Measurements from ENCODE around the gene ALKBH3. TPM values are rescaled to one million over a fixed set of nuclear protein-coding genes. Genes with fewer than 3 reads are reported as not detected.

ALKBH3 gene
- total RNA-seq: 28.3 TPM

DNA sequence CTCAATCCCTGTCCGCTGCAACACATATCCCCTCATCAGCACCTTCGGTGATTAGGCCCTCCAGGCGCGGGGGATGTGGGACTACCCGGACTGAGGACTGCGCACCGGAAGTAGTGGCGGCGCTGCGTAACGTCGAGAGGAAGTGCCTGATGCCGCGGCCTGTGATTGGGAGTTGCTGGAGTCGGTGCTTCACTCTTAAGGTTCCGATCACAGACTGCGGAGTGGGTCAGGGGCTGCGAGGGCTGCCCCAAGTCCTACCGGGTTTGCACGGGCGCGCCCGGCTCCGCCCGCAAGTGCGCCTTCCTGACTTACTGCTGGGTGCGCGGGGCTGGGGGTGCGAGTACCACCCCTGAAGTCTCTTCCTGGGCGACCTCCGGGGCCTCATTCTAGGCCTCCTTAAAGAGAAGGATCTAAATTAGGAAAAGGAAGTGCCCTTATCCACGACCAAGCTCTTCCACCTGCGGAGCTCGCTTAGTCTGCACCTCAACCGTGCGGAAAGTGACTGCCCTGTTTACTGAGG lies at the start of gene ALKBH3:
ALKBH3 (plus strand) TSS at position 192 of the 520 bp plus-strand sequence. CDS start 1,822 bp downstream, outside the sequence.
- DNase-seq (ENCODE audit: low read depth in 2 of 3, low spot score in 2 of 3): peak; percentile 77 to 95 (median 93)

DNA sequence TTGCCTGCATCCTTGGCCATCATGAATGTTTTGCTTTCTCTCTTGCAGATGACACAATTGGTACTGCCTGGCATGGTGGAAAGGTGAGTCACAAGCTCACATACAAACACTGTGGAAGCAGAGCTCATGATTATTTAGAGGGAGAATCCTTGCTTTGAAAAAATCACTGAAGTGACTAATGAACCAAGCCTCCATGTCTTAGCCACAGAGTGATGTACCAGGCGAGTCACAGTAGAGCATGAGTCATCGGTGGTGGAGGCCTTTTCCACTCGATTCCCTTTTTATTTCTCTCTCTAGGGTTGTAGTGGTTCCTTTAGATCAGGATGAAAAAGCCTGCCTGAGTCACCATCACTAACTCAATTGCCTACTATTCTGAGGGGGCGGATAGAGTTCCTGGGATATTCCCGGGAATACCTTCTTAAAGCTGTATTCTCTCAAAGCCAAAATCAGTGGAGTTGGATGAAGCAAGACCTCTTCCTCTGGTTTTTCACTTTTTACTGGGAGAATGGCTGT lies 49.6 kb upstream of the ALKBH3 start:
- peak in 2 of 3 donors; percentile 21 to 25 for DNase-seq (ENCODE audit: low read depth in 2 of 3, low spot score in 2 of 3)

DNA sequence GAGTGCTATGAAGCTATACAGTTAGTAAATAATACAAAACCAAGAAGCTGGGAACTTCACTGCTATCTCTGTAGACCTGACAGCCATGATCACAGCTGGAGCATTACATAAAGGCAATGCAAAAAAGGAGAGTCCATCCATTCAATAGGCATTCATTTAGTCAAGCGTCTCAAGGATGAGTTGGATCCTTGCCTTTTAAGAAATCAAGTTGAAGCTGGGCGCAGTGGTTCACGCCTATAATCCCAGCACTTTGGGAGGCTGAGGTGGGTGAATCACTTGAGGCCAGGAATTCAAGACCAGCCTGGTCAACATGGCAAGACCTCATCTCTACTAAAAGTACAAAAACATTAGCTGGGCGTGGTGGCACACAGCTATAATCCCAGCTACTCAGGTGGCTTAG lies 48.1 kb upstream of the ALKBH3 start:
- DNase-seq (ENCODE audit: low read depth in 2 of 3, low spot score in 2 of 3): no peak

DNA sequence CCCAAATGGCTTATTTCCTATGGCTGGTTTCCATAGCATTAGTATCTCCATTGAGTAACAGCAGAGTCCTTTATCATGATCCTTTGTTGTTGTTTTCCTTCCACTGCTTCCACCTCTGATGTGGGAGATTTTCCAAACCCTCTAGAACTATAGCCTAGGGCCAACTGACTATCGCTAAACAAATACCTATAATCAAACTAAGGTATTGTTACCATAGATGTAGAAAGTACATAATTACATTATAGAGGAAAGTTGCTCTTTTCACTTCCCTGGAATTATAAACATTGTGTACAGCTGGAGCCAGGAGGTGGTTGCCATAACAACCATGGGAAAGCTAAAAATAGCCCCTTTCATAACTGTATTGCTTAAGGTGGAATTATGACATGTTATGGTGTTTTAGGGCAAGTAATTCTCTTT lies 47.0 kb upstream of the ALKBH3 start:
- no peak for DNase-seq (ENCODE audit: low read depth in 2 of 3, low spot score in 2 of 3)

DNA sequence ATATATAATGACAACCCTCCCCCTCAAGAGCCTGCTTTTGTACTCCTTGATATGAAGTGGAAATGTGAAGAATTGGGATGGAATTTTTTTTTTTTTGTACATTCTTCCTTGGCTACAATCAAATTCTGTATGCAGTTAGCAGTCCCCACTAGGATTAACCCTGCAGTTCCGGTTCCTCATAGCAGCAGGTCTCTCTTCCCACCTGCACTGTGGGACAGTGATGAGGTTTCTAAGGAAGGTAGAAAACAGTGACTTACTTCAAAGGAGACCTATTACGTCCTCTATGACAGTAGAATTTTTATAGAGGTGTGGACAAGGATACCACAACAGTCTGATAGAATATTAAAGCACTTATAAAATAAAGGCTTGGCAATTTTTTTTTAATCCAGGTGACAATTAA lies 46.3 kb upstream of the ALKBH3 start:
- DNase-seq (ENCODE audit: low read depth in 2 of 3, low spot score in 2 of 3): no peak

DNA sequence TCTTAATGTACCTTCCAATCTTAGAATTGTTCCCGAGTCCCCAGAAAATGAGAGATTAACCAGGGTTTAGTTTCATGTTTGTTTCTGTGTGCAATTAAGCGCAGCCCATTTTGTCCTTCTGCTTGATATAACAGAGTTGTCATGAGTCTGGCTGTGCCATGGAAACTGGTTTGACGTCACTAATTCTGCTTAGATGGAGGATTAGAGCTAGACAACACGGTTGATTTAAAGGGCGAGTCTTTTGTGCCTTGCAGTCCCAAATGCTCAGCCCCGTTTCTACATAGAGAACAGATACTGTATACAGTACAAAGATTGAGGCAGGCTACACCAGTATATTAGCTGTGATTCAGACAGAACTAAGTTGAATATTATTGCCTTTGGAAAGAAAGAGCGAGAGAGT lies 45.5 kb upstream of the ALKBH3 start:
- DNase-seq (ENCODE audit: low read depth in 2 of 3, low spot score in 2 of 3): no peak

DNA sequence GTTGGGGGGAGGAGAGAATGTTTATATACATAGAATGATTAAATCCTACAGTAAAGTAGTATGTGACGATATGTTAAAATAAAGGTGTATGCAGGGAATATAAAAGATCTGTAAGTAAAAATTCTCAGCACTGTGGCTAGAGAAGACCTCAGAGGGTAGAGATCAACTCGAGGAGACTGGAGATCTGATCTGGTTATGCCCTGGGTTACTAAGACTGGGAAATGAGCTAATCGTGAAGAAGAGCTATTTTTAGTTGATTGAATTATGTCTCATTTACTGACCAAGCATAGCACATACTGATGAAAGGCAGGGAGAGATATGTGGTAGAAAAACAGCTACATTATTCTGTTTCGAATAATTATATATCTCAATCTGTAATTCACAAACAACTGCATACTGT lies 42.8 kb upstream of the ALKBH3 start:
- no peak for DNase-seq (ENCODE audit: low read depth in 2 of 3, low spot score in 2 of 3)

DNA sequence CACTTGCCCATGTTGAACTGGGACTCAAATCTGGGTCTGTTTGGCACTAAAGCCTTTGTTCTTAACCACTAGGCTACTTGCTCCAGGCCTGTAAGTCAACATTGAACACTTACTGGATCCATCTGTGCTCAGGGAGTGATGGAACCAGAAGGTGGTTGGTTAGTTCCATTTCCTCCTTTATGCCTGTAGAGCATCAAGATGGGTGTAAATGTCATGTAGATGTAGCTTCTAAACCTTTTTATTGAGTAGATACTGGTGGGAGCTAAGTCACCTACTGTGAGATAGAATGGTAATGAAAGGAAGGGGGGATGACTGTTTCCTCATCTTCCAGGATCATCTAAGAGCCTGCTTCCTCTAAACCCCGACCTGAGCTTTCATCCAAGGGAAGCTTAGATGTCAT lies 38.6 kb upstream of the ALKBH3 start:
- no peak for DNase-seq (ENCODE audit: low read depth in 2 of 3, low spot score in 2 of 3)

DNA sequence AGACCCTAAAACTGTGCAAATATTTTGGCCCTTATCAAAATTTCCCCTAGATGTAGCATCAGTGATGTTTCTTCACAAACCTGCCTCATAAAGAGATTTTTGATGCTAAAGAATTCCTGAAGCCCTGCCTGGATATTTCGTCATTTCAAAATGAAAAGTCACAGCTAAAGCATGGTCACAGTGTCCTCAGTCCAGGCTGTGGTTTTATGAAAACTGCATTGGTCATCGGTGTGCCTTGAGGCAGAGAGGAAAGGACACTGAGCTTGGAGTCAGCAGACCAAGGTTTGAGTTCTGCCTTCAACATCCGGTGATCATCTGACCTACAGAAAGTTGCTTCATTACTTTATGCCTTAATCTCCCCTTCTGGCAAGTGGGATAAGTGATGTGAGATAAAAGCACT lies 34.8 kb upstream of the ALKBH3 start:
- DNase-seq (ENCODE audit: low read depth in 2 of 3, low spot score in 2 of 3): no peak

DNA sequence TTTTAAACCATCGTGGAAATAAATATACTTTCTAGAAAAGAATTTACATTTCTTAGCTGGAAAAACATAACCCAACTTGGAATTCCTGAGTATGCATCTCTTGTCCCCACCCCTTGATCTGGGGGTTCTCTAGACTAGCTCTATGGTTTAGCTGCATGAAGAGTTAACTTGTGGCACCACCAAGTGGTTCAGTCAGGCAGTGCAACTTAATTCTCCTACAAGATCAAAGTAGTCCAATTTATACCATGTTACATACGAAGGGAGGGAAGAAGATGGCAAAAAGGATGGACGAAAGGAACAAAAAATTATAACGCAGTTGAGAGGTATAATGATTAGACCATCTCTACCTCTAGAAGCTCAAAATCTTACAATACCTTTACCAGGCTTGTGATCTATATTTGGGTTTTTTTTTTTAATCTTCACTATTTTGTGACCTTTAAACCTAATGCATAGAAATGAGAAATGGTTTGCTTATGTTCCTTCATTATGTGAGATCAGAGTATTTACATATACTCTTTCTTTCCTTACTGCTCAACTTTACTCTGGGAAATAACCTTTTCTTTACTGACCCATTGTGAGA lies 28.5 kb upstream of the ALKBH3 start:
- peak in 2 of 3 donors; percentile 48 to 79 for DNase-seq (ENCODE audit: low read depth in 2 of 3, low spot score in 2 of 3)

DNA sequence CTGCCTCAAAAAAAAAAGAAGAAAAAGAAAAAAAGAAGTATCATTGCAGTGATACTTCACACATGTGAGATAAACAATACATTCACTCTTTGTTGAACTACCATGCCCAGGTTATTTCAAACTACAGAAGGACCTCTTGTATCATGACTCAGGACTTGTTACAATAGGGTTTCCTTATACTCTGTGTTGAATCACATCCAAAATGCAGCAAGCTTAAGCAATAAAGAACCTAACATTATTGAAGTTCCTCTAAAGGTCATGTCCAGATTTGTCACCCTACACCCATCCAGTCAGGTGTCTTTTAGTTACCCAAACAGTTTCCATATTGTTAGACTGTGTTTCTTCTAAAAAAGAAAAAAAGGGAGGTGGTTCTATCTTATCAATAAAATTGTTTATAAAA lies 26.9 kb upstream of the ALKBH3 start:
- DNase-seq (ENCODE audit: low read depth in 2 of 3, low spot score in 2 of 3): no peak

DNA sequence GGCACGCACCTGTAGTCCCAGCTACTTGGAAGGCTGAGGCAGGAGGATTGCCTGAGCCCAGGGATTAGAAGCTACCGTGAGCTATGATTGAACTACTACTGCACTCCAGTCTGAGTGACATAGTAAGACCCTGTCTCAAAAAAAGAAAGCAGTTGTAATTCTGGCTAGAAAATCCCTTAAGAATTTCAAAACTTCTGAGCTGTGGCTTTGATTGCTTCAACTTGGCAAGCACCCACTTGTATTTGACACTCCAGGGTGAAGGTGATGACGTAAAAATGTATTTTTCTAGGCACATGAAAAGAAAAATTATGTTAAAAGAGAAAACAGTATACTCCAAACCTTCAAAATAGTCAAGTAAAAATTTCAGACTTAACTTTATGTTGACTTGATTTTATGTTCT lies 23.6 kb upstream of the ALKBH3 start:
- DNase-seq (ENCODE audit: low read depth in 2 of 3, low spot score in 2 of 3): no peak

DNA sequence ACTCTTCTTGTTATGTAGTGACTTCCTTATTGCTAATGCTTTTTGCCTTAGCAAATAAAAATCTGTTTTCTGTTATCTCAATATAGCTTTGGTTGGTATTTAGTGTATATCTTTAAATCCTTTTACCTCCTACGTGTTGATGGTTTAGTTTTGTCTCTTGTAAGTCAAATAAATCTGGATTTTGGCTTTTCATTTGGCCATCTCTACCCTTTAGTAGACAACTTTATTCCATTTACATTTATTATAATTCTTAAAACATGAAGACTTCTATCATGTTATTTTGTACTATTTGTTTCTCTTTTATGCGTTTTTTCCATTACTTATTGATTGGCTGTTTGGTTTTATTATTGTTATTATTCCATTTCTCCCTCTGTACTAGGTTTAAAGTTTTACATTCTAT lies 19.5 kb upstream of the ALKBH3 start:
- no peak for DNase-seq (ENCODE audit: low read depth in 2 of 3, low spot score in 2 of 3)

DNA sequence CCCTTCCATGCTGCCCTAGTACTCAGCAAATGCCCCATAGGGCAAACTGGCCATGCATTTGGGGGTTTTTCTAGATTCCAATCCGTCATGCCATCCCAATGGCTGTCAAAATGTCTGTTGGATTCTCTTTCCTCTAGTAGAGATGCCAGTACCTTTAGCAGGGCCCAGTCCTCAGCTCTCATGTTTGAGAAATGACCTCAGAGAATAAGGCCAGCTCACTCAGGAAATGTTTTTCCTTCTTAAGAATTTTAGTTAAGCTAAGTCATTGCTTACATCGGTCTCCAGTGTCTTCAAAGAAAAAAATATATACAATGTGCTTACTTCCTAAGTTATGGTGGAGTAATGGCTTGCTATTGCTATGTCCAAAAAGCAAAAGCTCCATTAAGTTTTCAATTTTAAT lies 14.1 kb upstream of the ALKBH3 start:
- DNase-seq (ENCODE audit: low read depth in 2 of 3, low spot score in 2 of 3): no peak

DNA sequence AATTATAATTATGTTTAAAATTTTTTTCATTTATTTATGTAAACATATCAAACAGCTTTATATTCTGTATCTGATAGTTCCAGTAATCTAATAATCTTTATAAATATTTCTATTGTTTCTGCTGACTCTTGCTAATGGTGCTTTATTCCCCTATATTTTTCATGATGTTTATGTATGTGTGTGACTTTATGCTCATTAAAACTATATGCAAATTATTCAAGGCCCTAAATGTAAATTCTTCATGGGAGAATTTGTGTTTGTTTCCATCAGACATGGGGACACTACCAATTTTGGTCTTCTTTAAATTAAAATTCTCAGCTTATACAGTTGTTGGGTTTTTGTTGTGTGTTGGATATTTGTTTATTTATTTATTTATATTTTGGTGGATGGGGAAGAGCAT lies 13.7 kb upstream of the ALKBH3 start:
- DNase-seq (ENCODE audit: low read depth in 2 of 3, low spot score in 2 of 3): no peak

DNA sequence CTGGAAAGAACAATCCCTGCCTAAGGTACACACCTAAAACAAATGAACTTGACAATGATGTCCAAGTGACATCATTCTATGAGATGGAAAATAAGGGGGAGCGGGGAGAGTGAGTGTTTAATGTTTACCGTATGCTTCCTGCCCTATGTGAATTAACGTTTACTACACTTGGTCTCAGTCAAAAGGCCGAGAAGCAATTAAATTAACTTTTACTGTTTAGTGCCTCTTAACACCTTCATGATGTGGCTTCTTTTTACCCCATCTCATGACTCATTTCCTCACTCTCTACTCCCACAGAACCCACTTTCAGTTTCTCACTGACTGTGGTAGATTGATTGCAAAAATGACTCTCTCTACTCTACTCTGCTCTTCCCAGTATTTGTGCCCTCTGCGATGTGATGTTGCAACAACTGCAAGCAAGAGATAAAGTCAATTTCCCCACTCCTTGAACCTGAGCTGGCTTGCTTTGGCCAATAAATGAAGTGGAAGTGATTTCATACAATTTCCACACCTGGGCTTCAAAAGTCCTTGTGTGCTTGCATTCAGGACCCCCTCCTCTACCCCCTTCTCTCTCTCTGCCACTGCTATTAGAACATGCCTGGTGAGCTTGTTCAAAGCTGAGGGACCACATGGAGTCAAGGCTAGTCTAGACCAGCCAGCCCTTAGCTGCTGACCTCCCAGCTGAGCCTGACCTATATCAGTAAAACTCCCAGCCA lies 11.6 kb upstream of the ALKBH3 start:
- peak in 2 of 3 donors; percentile 82 to 92 for DNase-seq (ENCODE audit: low read depth in 2 of 3, low spot score in 2 of 3)

DNA sequence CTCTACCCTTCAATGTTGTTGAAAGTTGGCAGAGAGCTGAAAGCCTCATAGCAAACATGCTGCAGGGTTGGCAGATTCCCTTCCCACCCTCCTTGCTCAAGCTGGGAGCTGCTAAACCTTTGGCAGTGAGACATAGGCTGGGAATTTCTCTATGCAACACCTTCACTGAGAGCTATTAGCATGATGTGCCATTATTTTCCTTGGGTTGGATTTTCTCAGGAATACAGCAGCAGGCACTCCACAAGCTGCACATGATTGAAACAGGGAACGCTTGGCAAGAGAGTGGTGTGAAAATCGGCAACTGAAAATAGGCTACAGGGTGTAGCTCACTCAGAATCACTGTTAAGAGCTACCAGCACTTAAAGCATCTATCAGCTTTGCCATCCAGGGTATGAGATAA lies 9.6 kb upstream of the ALKBH3 start:
- no peak for DNase-seq (ENCODE audit: low read depth in 2 of 3, low spot score in 2 of 3)

DNA sequence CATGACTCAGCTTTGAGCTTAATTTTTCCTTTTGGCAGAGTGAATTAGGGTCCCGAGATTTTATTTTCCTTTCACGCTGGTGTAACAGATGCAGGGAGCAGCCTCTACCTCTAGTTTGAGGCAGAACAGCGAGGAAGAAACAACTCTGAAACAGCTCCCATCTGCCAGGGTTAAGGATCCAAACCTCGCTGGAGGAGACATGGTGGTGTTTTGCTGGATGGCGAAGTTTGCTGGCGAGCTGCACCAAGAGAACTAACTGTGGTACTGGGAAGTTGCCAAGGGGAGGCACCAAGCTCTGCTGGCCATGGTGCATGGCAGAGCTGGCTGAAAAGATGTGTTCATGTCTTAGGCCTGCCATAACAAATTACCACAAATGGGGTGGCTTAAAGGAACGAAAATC lies 7.6 kb upstream of the ALKBH3 start:
- DNase-seq (ENCODE audit: low read depth in 2 of 3, low spot score in 2 of 3): no peak

DNA sequence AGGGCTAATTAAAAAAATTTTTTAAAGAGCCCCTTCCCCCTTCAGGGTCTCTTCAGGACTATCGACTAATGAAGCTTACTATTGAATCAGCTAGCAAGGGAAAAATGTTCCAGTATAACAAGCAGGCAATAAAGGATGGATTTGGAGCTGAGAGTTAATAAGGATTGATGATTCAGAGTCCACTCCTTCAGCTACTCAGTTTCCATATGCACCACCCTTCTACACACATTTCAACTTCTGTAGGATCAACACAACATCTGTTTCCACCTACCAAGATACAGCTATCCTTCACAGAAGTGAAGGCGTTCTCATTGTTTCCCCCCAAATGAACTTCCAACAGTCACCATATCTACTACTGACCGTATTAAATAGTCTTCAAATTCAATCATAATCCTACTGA lies 6.6 kb upstream of the ALKBH3 start:
- DNase-seq (ENCODE audit: low read depth in 2 of 3, low spot score in 2 of 3): no peak

DNA sequence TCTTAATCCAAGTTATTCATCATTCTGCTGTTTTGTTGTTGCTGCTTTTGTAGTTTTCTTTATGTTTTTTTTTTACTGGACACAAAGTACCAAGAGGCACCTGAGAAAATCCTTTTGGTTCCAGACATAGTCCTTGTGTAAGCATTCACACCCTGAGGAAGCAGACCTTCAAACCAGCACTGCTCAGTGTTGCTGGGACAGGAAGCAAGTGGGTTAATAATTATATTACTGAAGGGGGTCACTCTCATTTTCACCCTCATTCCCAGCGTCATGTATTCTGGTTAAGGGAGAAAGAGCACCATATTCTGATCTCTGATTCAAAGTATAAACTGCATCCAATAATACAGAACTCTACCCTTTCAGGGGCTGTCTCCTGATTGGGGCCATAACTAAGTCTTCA lies 5.9 kb upstream of the ALKBH3 start:
- DNase-seq (ENCODE audit: low read depth in 2 of 3, low spot score in 2 of 3): no peak

DNA sequence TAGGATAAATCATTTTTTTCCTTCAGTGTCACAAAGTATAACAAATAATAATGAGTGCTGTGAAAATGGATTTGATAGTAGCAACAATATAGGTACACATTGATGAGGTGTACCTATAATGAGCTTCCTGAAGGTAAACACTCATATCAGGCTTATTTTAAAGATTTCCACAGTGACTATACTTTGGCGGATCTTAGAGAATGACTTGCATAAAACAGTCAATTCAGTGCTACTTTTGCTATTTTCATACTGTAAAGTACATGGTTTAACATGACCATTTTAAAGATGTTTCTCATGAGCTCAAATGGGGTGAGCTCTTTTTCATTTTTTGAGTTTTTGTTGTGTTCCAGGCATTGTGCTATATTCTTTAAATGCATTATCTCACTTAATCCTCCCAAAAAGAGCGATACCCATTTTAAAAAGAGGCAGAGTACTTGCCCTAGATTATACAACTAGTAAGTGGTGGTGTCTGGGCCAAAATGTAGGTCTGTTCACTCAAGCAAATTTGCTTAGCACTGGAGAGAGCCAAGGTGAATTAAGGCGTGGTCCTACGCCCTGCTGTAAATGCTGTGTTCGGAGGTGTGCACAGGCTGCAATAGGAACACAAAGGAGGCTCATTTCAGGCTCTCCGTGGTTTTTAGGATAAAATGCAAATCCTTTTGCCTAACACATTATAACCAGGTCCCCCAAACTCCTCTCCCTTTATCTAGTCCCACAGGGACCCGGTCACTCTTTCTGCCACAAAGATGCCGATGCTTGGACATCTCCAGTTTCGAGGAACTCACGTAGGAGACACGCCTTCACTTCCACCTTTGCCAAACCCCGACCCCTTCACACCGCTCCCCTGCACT lies 617 bp upstream of the ALKBH3 start:
- no peak for DNase-seq (ENCODE audit: low read depth in 2 of 3, low spot score in 2 of 3)

All from hematopoietic multipotent progenitor cell (in vitro differentiated cells).